Fibroblast of lung (primary cell): ENCODE measurements around the gene RTKN. TPM values are rescaled to one million over a fixed set of nuclear protein-coding genes. Genes with fewer than 3 reads are reported as not detected.

Experiments used
- DNase-seq, 2 donors: peaks; one replicate each; pipeline versions ENCODE4 v3.0.0 to v3.0.0-alpha.2; 2010; ENCODE audit warnings: low read depth in 2 of 2
- H2AFZ ChIP-seq: 2 replicates; pipeline ENCODE4 v1.5.1; 2012; ENCODE audit warnings: low read length, control low read depth, inconsistent platforms
- H3K27ac ChIP-seq: 2 replicates; pipeline ENCODE4 v1.5.1; 2011; ENCODE audit warnings: low read length, control low read depth; ENCODE audit not compliant: insufficient read depth
- H3K27me3 ChIP-seq: 2 replicates; pipeline ENCODE4 v1.5.1; 2011; ENCODE audit warnings: mild to moderate bottlenecking, low read length; ENCODE audit not compliant: control insufficient read depth, insufficient read depth
- H3K36me3 ChIP-seq: 2 replicates; pipeline ENCODE4 v1.5.1; 2011; ENCODE audit warnings: low read length; ENCODE audit not compliant: control insufficient read depth, insufficient read depth
- H3K4me1 ChIP-seq: 2 replicates; pipeline ENCODE4 v1.5.1; 2011; ENCODE audit warnings: low read length; ENCODE audit not compliant: control insufficient read depth, insufficient read depth; ENCODE audit errors: extremely low read depth
- H3K4me2 ChIP-seq: 2 replicates; pipeline ENCODE4 v1.5.1; 2011; ENCODE audit warnings: low read length, control low read depth; ENCODE audit not compliant: insufficient read depth; ENCODE audit errors: extremely low read depth
- H3K4me3 ChIP-seq, 4 experiments: fragments of 200-600 bp in 1 of 4; sonication (generic) in 1 of 4; replicated peaks in 1 of 4; 2 replicates each; pipeline ENCODE4 v1.5.1; 2011 to 2016; ENCODE audit warnings: low read length in 4 of 4, low read depth in 3 of 4, mild to moderate bottlenecking in 3 of 4, control low read depth in 2 of 4, inconsistent platforms in 1 of 4, mixed read lengths in 1 of 4; ENCODE audit not compliant: insufficient read depth in 1 of 4; ENCODE audit errors: control extremely low read depth in 1 of 4
- H3K79me2 ChIP-seq: 2 replicates; pipeline ENCODE4 v1.5.1; 2012; ENCODE audit warnings: mild to moderate bottlenecking, low read length, inconsistent platforms; ENCODE audit not compliant: control insufficient read depth, insufficient read depth
- H3K9ac ChIP-seq: 2 replicates; pipeline ENCODE4 v1.5.1; 2011; ENCODE audit warnings: mild to moderate bottlenecking, low read length, control low read depth; ENCODE audit not compliant: insufficient read depth
- H3K9me3 ChIP-seq: 2 replicates; pipeline ENCODE4 v1.5.1; 2012; ENCODE audit warnings: low read depth, low read length; ENCODE audit not compliant: control insufficient read depth, insufficient read depth
- H4K20me1 ChIP-seq: 2 replicates; pipeline ENCODE4 v1.5.1; 2011; ENCODE audit warnings: low read length; ENCODE audit not compliant: control insufficient read depth, insufficient read depth; ENCODE audit errors: extremely low read depth
- EZH2 ChIP-seq: IDR thresholded peaks from 2 replicates; pipeline ENCODE4 v1.5.1; 2012; ENCODE audit warnings: low read length, control low read depth, mild to moderate bottlenecking; ENCODE audit errors: missing control alignments
- polyA plus RNA-seq, 2 donors: library from polyadenylated mRNA; depleted of rRNA in 1 of 2; stranded (reverse) in 1 of 2; unstranded in 1 of 2; fragments of >200 nt; gene quantifications; 2 replicates each; pipeline ENCODE4 v1.2.1, GENCODE V29; 2011 to 2012; ENCODE audit warnings: missing spikeins in 1 of 2
- total RNA-seq: library from RNA; depleted of rRNA; stranded (reverse); fragments of >200 nt; gene quantifications from 2 replicates; pipeline ENCODE4 v1.2.1, GENCODE V29; 2014
- TF ChIP-seq, protein P1 (sequence below), 2 donors: IDR thresholded peaks in 1 of 2; conservative IDR thresholded peaks in 1 of 2; 1 replicate in 1 of 2; 2 replicates in 1 of 2; pipeline ENCODE4 v1.5.1; 2011 to 2012; ENCODE audit warnings: low read length in 2 of 2, control low read depth in 1 of 2, inconsistent platforms in 1 of 2, low read depth in 1 of 2, mild to moderate bottlenecking in 1 of 2

RTKN gene
- total and polyA plus RNA-seq, 2 donors (not counting 1 experiment from before 2014, with no cell fraction given) = 8.3 to 16.0 TPM

DNA sequence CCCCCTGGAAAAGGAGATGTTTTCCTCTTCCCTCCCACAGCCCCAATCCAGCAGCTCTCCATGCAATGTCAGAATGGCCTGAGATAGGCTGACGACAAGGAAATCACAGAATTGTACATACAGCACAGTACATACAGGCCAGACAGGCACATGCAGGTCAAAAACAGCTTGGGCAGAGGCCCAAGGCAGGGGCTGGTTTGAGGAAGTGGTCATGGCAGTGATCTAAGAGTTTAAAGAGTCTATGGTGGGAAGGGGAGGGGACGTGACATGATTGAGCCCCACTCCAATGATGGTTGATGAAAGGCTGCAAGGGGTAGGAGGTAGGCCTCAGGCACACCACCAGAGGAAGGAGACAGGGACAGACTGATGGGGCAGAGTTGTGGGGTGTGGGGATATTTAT lies 65.9 kb downstream of the RTKN start:
- Histone ChIP-seq H3K27me3 (no peaks in the 10 kb centered on the region), H4K20me1 (no peaks in the 10 kb centered on the region), H3K27ac (no peak overlapping the region), H3K36me3 (peaks cover 5% of the 10 kb centered on the region), H3K4me3 (no peak overlapping the region), H3K9me3 (no peaks in the 10 kb centered on the region), H3K4me1 (peaks cover 7% of the 10 kb centered on the region), H3K4me2 (no peak overlapping the region), H2AFZ (no peak overlapping the region), H3K79me2 (peaks cover 34% of the 10 kb centered on the region), H3K9ac (no peak overlapping the region)
- DNase-seq = no peak
- TF ChIP-seq EZH2 = no peak
- TF ChIP-seq, protein P1, sequence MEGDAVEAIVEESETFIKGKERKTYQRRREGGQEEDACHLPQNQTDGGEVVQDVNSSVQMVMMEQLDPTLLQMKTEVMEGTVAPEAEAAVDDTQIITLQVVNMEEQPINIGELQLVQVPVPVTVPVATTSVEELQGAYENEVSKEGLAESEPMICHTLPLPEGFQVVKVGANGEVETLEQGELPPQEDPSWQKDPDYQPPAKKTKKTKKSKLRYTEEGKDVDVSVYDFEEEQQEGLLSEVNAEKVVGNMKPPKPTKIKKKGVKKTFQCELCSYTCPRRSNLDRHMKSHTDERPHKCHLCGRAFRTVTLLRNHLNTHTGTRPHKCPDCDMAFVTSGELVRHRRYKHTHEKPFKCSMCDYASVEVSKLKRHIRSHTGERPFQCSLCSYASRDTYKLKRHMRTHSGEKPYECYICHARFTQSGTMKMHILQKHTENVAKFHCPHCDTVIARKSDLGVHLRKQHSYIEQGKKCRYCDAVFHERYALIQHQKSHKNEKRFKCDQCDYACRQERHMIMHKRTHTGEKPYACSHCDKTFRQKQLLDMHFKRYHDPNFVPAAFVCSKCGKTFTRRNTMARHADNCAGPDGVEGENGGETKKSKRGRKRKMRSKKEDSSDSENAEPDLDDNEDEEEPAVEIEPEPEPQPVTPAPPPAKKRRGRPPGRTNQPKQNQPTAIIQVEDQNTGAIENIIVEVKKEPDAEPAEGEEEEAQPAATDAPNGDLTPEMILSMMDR (conservative IDR thresholded peaks at IDR 0.05 in 1 of 2, IDR thresholded peaks at IDR 0.05 in 1 of 2; ENCODE audit: low read depth in 1 of 2, low read length in 2 of 2) = no peak

Other genes with a start within 250 kb of the RTKN start
- gene MTHFD2, start 243.3 kb downstream of the RTKN start, total RNA-seq = 325 and 334 TPM in 2 replicates
- gene MTHFD2, start 243.3 kb downstream of the RTKN start, polyA plus RNA-seq = 72.2 and 95.4 TPM in 2 replicates
- under 0.01 and 0.17 TPM in 2 replicates for gene SLC4A5, start 98.5 kb downstream of the RTKN start, total RNA-seq
- 0.12 and 0.19 TPM in 2 replicates for gene SLC4A5, start 98.5 kb downstream of the RTKN start, polyA plus RNA-seq
- 157 and 228 TPM in 2 replicates for gene DCTN1, start 61.6 kb downstream of the RTKN start, total RNA-seq
- 133 and 193 TPM in 2 replicates for gene DCTN1, start 61.6 kb downstream of the RTKN start, polyA plus RNA-seq
- 0.77 and 1.5 TPM in 2 replicates for gene C2orf81, start 20.3 kb downstream of the RTKN start, total RNA-seq
- 0.25 and 0.37 TPM in 2 replicates for gene C2orf81, start 20.3 kb downstream of the RTKN start, polyA plus RNA-seq
- gene WDR54, start 20.2 kb downstream of the RTKN start, total RNA-seq = 23.9 and 27.1 TPM in 2 replicates
- 24.3 and 34.0 TPM in 2 replicates for gene WDR54, start 20.2 kb downstream of the RTKN start, polyA plus RNA-seq
- gene INO80B, start 13.2 kb upstream of the RTKN start, total RNA-seq = 13.0 and 14.9 TPM in 2 replicates
- gene INO80B, start 13.2 kb upstream of the RTKN start, polyA plus RNA-seq = 6.9 TPM in 2 replicates
- gene WBP1, start 16.5 kb upstream of the RTKN start, total RNA-seq = 48.8 and 78.1 TPM in 2 replicates
- gene WBP1, start 16.5 kb upstream of the RTKN start, polyA plus RNA-seq = 43.8 and 45.8 TPM in 2 replicates
- gene MOGS, start 23.4 kb upstream of the RTKN start, total RNA-seq = 49.1 and 56.0 TPM in 2 replicates
- 37.1 and 39.5 TPM in 2 replicates for gene MOGS, start 23.4 kb upstream of the RTKN start, polyA plus RNA-seq
- 38.0 and 45.4 TPM in 2 replicates for gene MRPL53, start 30.7 kb upstream of the RTKN start, total RNA-seq
- 30.1 and 33.9 TPM in 2 replicates for gene MRPL53, start 30.7 kb upstream of the RTKN start, polyA plus RNA-seq
- gene CCDC142, start 41.1 kb upstream of the RTKN start, total RNA-seq = 18.5 and 21.3 TPM in 2 replicates
- 3.8 and 5.3 TPM in 2 replicates for gene CCDC142, start 41.1 kb upstream of the RTKN start, polyA plus RNA-seq
- gene TTC31, start 41.1 kb upstream of the RTKN start, total RNA-seq = 7.7 and 10.7 TPM in 2 replicates
- 11.8 and 12.7 TPM in 2 replicates for gene TTC31, start 41.1 kb upstream of the RTKN start, polyA plus RNA-seq
- 1.5 and 3.0 TPM in 2 replicates for gene LBX2, start 57.7 kb upstream of the RTKN start, total RNA-seq
- 0.52 and 0.69 TPM in 2 replicates for gene LBX2, start 57.7 kb upstream of the RTKN start, polyA plus RNA-seq
- gene PCGF1, start 65.8 kb upstream of the RTKN start, total RNA-seq = 31.3 and 35.5 TPM in 2 replicates
- gene PCGF1, start 65.8 kb upstream of the RTKN start, polyA plus RNA-seq = 23.8 and 25.4 TPM in 2 replicates
- under 0.01 TPM in 1 of 2 replicates, not detected in the other for gene TLX2, start 72.5 kb upstream of the RTKN start, total RNA-seq
- not detected in 2 replicates for gene TLX2, start 72.5 kb upstream of the RTKN start, polyA plus RNA-seq
- gene DQX1, start 84.3 kb upstream of the RTKN start, total RNA-seq = not detected in 2 replicates
- gene DQX1, start 84.3 kb upstream of the RTKN start, polyA plus RNA-seq = not detected in 2 replicates
- 70.4 and 73.7 TPM in 2 replicates for gene AUP1, start 87.8 kb upstream of the RTKN start, total RNA-seq
- 54.0 and 81.3 TPM in 2 replicates for gene AUP1, start 87.8 kb upstream of the RTKN start, polyA plus RNA-seq
- gene HTRA2, start 88.0 kb upstream of the RTKN start, total RNA-seq = 45.7 and 47.8 TPM in 2 replicates
- 18.8 and 25.4 TPM in 2 replicates for gene HTRA2, start 88.0 kb upstream of the RTKN start, polyA plus RNA-seq
- gene LOXL3, start 112.0 kb upstream of the RTKN start, total RNA-seq = 12.6 and 26.4 TPM in 2 replicates
- 13.7 and 20.6 TPM in 2 replicates for gene LOXL3, start 112.0 kb upstream of the RTKN start, polyA plus RNA-seq
- gene DOK1, start 112.8 kb upstream of the RTKN start, total RNA-seq = 25.7 and 31.7 TPM in 2 replicates
- 11.4 and 12.6 TPM in 2 replicates for gene DOK1, start 112.8 kb upstream of the RTKN start, polyA plus RNA-seq
- not detected in 2 replicates for gene M1AP, start 206.4 kb upstream of the RTKN start, total RNA-seq
- 0.07 TPM in 1 of 2 replicates, not detected in the other for gene M1AP, start 206.4 kb upstream of the RTKN start, polyA plus RNA-seq
- gene SEMA4F, start 212.3 kb upstream of the RTKN start, total RNA-seq = 5.1 and 9.4 TPM in 2 replicates
- 5.9 and 7.3 TPM in 2 replicates for gene SEMA4F, start 212.3 kb upstream of the RTKN start, polyA plus RNA-seq